Activated CD8-positive, alpha-beta memory T cell treated with anti-CD3 and anti-CD28 coated beads for 36 hours (primary cell): ENCODE measurements around the gene TSPOAP1. TPM values are rescaled to one million over a fixed set of nuclear protein-coding genes. Genes with fewer than 3 reads are reported as not detected.

ENCODE experiments used
- CTCF ChIA-PET: fragments of 350-600 bp; sonication (Branson Sonifier 250); formaldehyde crosslinking; loops from one replicate; lab custom pipeline; 2021; ENCODE audit warnings: antibody characterized with exemption; lab: Charles Lee
- POLR2A ChIA-PET: fragments of 350-600 bp; sonication (Branson Sonifier 250); formaldehyde crosslinking; loops from one replicate; lab custom pipeline; 2021; ENCODE audit warnings: antibody characterized with exemption; lab: Charles Lee
- total RNA-seq, 2 experiments: library from RNA; stranded (reverse); gene quantifications; one replicate each; pipeline ENCODE4 v1.2.3, GENCODE V29; 2021

The TSPOAP1 gene
- total RNA-seq, 2 experiments from 2014 or later, result 7.2 to 7.3 TPM

- ChIA-PET POLR2A (interaction anchor here (0.5 to 2.5 kb wide), 15 partner anchors 10 to 315 kb away, joined by 3 to 41 read pairs (median 4); partner anchors contain the start of genes HSF5, MTMR4, RNF43 and SUPT4H1), CTCF (interaction anchor here (0.6 to 6.5 kb wide), 32 partner anchors 9 to 227 kb away, joined by 3 to 74 read pairs (median 5); partner anchors contain the start of genes HSF5, MTMR4, RNF43 and SUPT4H1)
Observed at GRCh38 chr17:58317421-58318064, 11.1 kb downstream of the TSPOAP1 start.

GRCh38 chr17:58316260-58316960 lies 12.2 kb downstream of the TSPOAP1 start:
- POLR2A ChIA-PET, result interaction anchor here (0.9 to 2.5 kb wide), 7 partner anchors 16 to 316 kb away, joined by 3 to 40 read pairs (median 9); partner anchors contain the start of genes MTMR4 and SUPT4H1

GRCh38 chr17:58315750-58316149 lies 12.8 kb downstream of the TSPOAP1 start:
- POLR2A ChIA-PET, result no interaction called here
- CTCF ChIA-PET, result interaction anchor here (1.0 to 6.5 kb wide), 5 partner anchors 11 to 133 kb away, joined by 3 to 74 read pairs (median 24); partner anchors contain the start of gene RNF43

More at GRCh38 chr17:58316260-58316960, 12.2 kb downstream of the TSPOAP1 start:
- CTCF ChIA-PET, result interaction anchor here (0.6 to 6.5 kb wide), 18 partner anchors 8 to 189 kb away, joined by 3 to 74 read pairs (median 6); partner anchors contain the start of genes HSF5, RNF43 and SUPT4H1

GRCh38 chr17:58315281-58315711 lies 13.3 kb downstream of the TSPOAP1 start:
- ChIA-PET POLR2A (no interaction called here), CTCF (interaction anchor here (1.0 to 6.5 kb wide), 7 partner anchors 10 to 133 kb away, joined by 3 to 74 read pairs (median 5); partner anchors contain the start of genes RNF43 and SUPT4H1)

GRCh38 chr17:58314706-58315015 lies 13.9 kb downstream of the TSPOAP1 start:
- CTCF ChIA-PET, result interaction anchor here (1.1 to 6.5 kb wide), 5 partner anchors 10 to 134 kb away, joined by 3 to 74 read pairs (median 5); partner anchors contain the start of genes RNF43 and SUPT4H1
- POLR2A ChIA-PET, result interaction anchor here (0.6 kb wide), 1 partner anchor 136 kb away, joined by 6 read pairs; no protein-coding TSS in a partner anchor

GRCh38 chr17:58313815-58314705 lies 14.5 kb downstream of the TSPOAP1 start:
- CTCF ChIA-PET, result interaction anchor here (1.1 to 6.5 kb wide), 4 partner anchors 9 to 103 kb away, joined by 4 to 74 read pairs (median 16); partner anchors contain the start of genes RNF43 and SUPT4H1

GRCh38 chr17:58312829-58313228 lies 15.8 kb downstream of the TSPOAP1 start:
- CTCF ChIA-PET, result interaction anchor here (0.8 to 1.2 kb wide), 2 partner anchors 9 to 32 kb away, joined by 3 read pairs; no protein-coding TSS in a partner anchor
- POLR2A ChIA-PET, result no interaction called here

More at GRCh38 chr17:58313815-58314705, 14.5 kb downstream of the TSPOAP1 start:
- POLR2A ChIA-PET, result interaction anchor here (0.6 kb wide), 1 partner anchor 136 kb away, joined by 6 read pairs; no protein-coding TSS in a partner anchor

- ChIA-PET CTCF (interaction anchor here (0.8 to 1.2 kb wide), 2 partner anchors 8 to 33 kb away, joined by 3 read pairs; no protein-coding TSS in a partner anchor), POLR2A (no interaction called here)
Observed at GRCh38 chr17:58312021-58312630, 16.5 kb downstream of the TSPOAP1 start.

- ChIA-PET CTCF (no interaction called here), POLR2A (no interaction called here)
Observed at GRCh38 chr17:58311429-58311894, 17.1 kb downstream of the TSPOAP1 start.

- POLR2A ChIA-PET, result no interaction called here
- CTCF ChIA-PET, result no interaction called here
Observed at GRCh38 chr17:58310511-58311428, 17.8 kb downstream of the TSPOAP1 start.

GRCh38 chr17:58309918-58310259 lies 18.7 kb downstream of the TSPOAP1 start:
- CTCF ChIA-PET, result no interaction called here
- POLR2A ChIA-PET, result no interaction called here

GRCh38 chr17:58308985-58309917 lies 19.3 kb downstream of the TSPOAP1 start:
- ChIA-PET POLR2A (no interaction called here), CTCF (no interaction called here)

GRCh38 chr17:58308173-58308984 lies 20.2 kb downstream of the TSPOAP1 start:
- CTCF ChIA-PET, result interaction anchor here (1.5 kb wide), 1 partner anchor 9 kb away, joined by 8 read pairs; no protein-coding TSS in a partner anchor
- POLR2A ChIA-PET, result no interaction called here

GRCh38 chr17:58307468-58308172 lies 21.0 kb downstream of the TSPOAP1 start:
- CTCF ChIA-PET, result interaction anchor here (0.8 to 1.5 kb wide), 2 partner anchors 10 to 46 kb away, joined by 3 to 8 read pairs; no protein-coding TSS in a partner anchor
- POLR2A ChIA-PET, result no interaction called here
